Measurements from ENCODE around the gene LRPPRC.

DNA sequence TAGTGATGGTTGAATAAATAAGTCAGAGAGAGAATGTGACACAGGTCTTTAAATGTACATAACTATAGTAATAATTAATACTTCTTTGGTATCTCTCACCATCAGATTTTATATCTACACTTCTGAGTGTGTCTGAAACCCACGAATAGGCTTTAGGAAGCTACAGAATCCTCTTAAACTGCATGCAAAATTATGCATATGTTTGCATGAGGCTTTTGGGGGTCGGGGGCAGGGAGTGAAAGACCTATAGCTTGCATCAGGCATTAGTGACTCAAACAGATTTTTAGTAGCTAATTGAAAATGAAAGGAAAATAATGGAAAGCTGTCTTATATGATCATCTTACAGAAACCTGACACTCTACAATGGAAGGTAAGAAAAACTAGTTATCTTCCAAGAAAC lies 14.9 kb downstream of the LRPPRC start:
- TF ChIP-seq, protein P1, sequence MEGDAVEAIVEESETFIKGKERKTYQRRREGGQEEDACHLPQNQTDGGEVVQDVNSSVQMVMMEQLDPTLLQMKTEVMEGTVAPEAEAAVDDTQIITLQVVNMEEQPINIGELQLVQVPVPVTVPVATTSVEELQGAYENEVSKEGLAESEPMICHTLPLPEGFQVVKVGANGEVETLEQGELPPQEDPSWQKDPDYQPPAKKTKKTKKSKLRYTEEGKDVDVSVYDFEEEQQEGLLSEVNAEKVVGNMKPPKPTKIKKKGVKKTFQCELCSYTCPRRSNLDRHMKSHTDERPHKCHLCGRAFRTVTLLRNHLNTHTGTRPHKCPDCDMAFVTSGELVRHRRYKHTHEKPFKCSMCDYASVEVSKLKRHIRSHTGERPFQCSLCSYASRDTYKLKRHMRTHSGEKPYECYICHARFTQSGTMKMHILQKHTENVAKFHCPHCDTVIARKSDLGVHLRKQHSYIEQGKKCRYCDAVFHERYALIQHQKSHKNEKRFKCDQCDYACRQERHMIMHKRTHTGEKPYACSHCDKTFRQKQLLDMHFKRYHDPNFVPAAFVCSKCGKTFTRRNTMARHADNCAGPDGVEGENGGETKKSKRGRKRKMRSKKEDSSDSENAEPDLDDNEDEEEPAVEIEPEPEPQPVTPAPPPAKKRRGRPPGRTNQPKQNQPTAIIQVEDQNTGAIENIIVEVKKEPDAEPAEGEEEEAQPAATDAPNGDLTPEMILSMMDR (conservative IDR thresholded peaks at IDR 0.05): no peak
- TF ChIP-seq ZFX (IDR thresholded peaks at IDR 0.05): no peak
